ENCODE measurements around the gene SPINK2. TPM values are rescaled to one million over a fixed set of nuclear protein-coding genes. Genes with fewer than 3 reads are reported as not detected.

Gene SPINK2
- total and polyA plus RNA-seq, 2 of the 4 experiments (the other 2 are of a cell fraction) = not detected

DNA sequence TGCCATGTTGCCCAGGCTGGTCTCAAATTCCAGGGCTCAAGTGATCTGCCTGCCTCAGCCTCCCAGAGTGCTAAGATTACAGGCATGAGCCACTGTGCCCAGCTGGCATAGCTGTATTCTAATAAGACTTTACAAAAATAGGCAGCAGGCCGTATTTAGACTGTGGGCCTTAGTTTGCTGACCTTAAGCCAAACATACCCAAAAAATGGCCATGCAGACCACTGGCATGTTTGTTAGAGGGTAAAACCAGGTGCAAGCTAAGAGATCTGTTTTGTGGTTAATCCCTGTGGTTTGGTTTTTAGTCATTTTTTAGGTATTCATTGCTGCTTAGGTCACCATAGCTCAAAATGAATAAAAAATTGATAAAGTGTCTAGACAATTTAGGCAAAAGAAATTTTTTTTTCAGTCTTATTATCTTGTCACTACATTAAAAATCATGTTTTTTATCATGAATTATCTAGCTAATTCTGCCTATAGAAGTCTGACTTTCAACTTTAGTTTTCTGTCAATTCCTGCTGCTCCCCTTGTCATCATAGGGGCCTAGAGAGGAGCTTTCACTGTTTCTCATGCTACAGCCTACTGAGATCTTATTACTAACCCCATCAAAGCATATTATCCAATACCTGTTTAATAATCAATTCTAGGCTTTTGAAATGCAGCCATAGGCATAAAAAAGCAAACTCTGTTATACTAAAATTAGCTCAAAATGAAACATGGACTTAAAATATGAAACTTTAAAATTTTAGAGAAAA is 7.5 kb upstream of the SPINK2 start:
- no peak for ATAC-seq (ENCODE audit: low read depth)
- Histone ChIP-seq H4K91ac (ENCODE audit: insufficient read depth, low read depth, low read length) (no peak overlapping the region), H2BK5ac (ENCODE audit: low read depth, low read length, poor library complexity, severe bottlenecking) (no peak overlapping the region), H2AK5ac (ENCODE audit: low read depth, low read length) (no peak overlapping the region), H2BK120ac (ENCODE audit: low read depth, low read length) (no peak overlapping the region), H3K79me1 (ENCODE audit: low read depth in 1 of 2, low read length in 2 of 2) (no peaks in the 10 kb centered on the region), H3K4ac (ENCODE audit: low read depth, low read length) (no peak overlapping the region), H2AK9ac (replicated peaks; ENCODE audit: low read depth, low read length, poor library complexity) (no peak overlapping the region), H3K4me1 (ENCODE audit: control insufficient read depth, insufficient read depth, low read length) (no peaks in the 10 kb centered on the region), H3K36me3 (ENCODE audit: control insufficient read depth, insufficient read depth, low read length) (no peaks in the 10 kb centered on the region), H3K18ac (ENCODE audit: low read depth, low read length) (no peak overlapping the region), H3K23ac (ENCODE audit: low read depth, low read length) (no peak overlapping the region), H3K4me3 (ENCODE audit: insufficient read depth, low read depth, low read length) (no peak overlapping the region), H2AFZ (replicated peaks; ENCODE audit: low read length, poor library complexity) (no peak overlapping the region), H3K14ac (replicated peaks; ENCODE audit: low read depth, low read length) (no peak overlapping the region), H2BK15ac (ENCODE audit: low read depth, low read length) (no peak overlapping the region), H3K9me1 (ENCODE audit: insufficient read depth, low read length) (no peaks in the 10 kb centered on the region; the same call in 1 of the 2 replicates), H3K9ac (ENCODE audit: low read depth, low read length) (no peak overlapping the region), H3K4me2 (ENCODE audit: low read depth, low read length) (no peak overlapping the region), H3K27ac (ENCODE audit: insufficient read depth, low read length) (no peak overlapping the region), H4K20me1 (ENCODE audit: insufficient read depth, low read length) (no peaks in the 10 kb centered on the region), H2BK20ac (ENCODE audit: low read depth, low read length) (no peak overlapping the region), H4K5ac (ENCODE audit: low read depth, low read length) (no peak overlapping the region), H3K27me3 (ENCODE audit: control insufficient read depth, insufficient read depth, low read length) (peaks cover 5% of the 10 kb centered on the region), H4K8ac (ENCODE audit: low read depth in 2 of 2, low read length in 2 of 2) (no peak overlapping the region), H3K56ac (ENCODE audit: extremely low read depth, insufficient read depth, low read length) (no peak overlapping the region), H3K9me3 (ENCODE audit: control insufficient read depth, insufficient read depth, low read length) (peaks cover 3% of the 10 kb centered on the region; the same call in 1 of the 2 replicates)
- CTCF ChIA-PET = interaction anchor here (0.6 to 1.0 kb wide), 2 partner anchors 11 to 29 kb away, joined by 3 to 4 read pairs; no protein-coding TSS in a partner anchor
- WGBS, 2 experiments (ENCODE audit: extremely low coverage in 2 of 2, insufficient read length in 1 of 2) = no CpG with 5 or more reads among the region's 1 CpG
- TF ChIP-seq SMC3 (IDR thresholded peaks at IDR 0.05; ENCODE audit: low read depth, low read length) (no peak), MXI1 (IDR thresholded peaks at IDR 0.05; ENCODE audit: borderline replicate concordance, low read depth, low read length) (no peak), POLR2A (IDR thresholded peaks at IDR 0.05; ENCODE audit: low read depth, low read length) (no peak), CHD1 (IDR thresholded peaks at IDR 0.05; ENCODE audit: low read depth, low read length) (no peak), NFE2L2 (IDR thresholded peaks at IDR 0.05; ENCODE audit: low read depth, low read length) (no peak), RFX5 (IDR thresholded peaks at IDR 0.05; ENCODE audit: low read depth, low read length) (no peak), CEBPB (IDR thresholded peaks at IDR 0.05; ENCODE audit: low read depth, low read length) (no peak), BHLHE40 (IDR thresholded peaks at IDR 0.05; ENCODE audit: low read depth, low read length) (no peak), RAD21 (IDR thresholded peaks at IDR 0.05; ENCODE audit: low read length) (no peak)
- TF ChIP-seq, protein P1, sequence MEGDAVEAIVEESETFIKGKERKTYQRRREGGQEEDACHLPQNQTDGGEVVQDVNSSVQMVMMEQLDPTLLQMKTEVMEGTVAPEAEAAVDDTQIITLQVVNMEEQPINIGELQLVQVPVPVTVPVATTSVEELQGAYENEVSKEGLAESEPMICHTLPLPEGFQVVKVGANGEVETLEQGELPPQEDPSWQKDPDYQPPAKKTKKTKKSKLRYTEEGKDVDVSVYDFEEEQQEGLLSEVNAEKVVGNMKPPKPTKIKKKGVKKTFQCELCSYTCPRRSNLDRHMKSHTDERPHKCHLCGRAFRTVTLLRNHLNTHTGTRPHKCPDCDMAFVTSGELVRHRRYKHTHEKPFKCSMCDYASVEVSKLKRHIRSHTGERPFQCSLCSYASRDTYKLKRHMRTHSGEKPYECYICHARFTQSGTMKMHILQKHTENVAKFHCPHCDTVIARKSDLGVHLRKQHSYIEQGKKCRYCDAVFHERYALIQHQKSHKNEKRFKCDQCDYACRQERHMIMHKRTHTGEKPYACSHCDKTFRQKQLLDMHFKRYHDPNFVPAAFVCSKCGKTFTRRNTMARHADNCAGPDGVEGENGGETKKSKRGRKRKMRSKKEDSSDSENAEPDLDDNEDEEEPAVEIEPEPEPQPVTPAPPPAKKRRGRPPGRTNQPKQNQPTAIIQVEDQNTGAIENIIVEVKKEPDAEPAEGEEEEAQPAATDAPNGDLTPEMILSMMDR (conservative IDR thresholded peaks at IDR 0.05; ENCODE audit: low read depth, low read length) = no peak
- TF ChIP-seq, protein P2, sequence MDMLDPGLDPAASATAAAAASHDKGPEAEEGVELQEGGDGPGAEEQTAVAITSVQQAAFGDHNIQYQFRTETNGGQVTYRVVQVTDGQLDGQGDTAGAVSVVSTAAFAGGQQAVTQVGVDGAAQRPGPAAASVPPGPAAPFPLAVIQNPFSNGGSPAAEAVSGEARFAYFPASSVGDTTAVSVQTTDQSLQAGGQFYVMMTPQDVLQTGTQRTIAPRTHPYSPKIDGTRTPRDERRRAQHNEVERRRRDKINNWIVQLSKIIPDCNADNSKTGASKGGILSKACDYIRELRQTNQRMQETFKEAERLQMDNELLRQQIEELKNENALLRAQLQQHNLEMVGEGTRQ (IDR thresholded peaks at IDR 0.05; ENCODE audit: low read depth, low read length) = no peak
- TF ChIP-seq, protein P3, sequence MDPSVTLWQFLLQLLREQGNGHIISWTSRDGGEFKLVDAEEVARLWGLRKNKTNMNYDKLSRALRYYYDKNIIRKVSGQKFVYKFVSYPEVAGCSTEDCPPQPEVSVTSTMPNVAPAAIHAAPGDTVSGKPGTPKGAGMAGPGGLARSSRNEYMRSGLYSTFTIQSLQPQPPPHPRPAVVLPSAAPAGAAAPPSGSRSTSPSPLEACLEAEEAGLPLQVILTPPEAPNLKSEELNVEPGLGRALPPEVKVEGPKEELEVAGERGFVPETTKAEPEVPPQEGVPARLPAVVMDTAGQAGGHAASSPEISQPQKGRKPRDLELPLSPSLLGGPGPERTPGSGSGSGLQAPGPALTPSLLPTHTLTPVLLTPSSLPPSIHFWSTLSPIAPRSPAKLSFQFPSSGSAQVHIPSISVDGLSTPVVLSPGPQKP (IDR thresholded peaks at IDR 0.05; ENCODE audit: borderline replicate concordance, low read depth, low read length) = no peak
- intact Hi-C loops (cut with micrococcal nuclease) = no loop called here
- no TSS peak for BruUV-seq (replicated peaks)
- POLR2A ChIA-PET (ENCODE audit: unreplicated experiment) = no interaction called here
- dilution Hi-C loops (cut with HindIII; ENCODE audit: low sequenced_read_pairs, unreplicated experiment) = no loop called here
- peak; percentile 56 for DNase-seq
- in situ Hi-C loops (cut with MboI; ENCODE audit: low sequenced_read_pairs) = loop anchor here (25.0 kb wide), 2 partner anchors 417 to 517 kb away; no protein-coding TSS in a partner anchor
